NCI-H1105 treated with DMSO at 0.1 percent for 48 hours (cell line): Measurements from ENCODE around the gene DDI1.

Experiments used
- DNase-seq: peaks from one replicate; lab custom pipeline; 2025; lab: John Stamatoyannopoulos, UW

DDI1 gene

DNA sequence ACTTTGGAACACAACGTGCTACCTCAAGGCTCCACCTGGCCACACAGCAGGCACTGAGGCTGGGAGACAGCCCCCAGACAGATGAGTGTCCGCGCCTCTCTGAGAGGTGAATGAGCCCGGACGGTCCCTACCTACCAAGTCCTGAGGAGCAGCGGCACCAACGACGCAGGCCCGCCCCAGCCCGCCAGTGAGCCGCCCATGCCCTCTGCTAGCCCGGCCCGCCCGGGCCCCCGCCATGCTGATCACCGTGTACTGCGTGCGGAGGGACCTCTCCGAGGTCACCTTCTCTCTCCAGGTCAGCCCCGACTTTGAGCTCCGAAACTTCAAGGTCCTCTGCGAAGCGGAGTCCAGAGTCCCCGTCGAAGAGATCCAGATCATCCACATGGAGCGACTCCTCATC, at the start of gene DDI1:
Gene DDI1, plus strand, starts transcription at position 53 of the 400 bp plus-strand sequence. Its CDS starts 183 bp downstream, at position 236.
- DNase-seq, result no peak

DNA sequence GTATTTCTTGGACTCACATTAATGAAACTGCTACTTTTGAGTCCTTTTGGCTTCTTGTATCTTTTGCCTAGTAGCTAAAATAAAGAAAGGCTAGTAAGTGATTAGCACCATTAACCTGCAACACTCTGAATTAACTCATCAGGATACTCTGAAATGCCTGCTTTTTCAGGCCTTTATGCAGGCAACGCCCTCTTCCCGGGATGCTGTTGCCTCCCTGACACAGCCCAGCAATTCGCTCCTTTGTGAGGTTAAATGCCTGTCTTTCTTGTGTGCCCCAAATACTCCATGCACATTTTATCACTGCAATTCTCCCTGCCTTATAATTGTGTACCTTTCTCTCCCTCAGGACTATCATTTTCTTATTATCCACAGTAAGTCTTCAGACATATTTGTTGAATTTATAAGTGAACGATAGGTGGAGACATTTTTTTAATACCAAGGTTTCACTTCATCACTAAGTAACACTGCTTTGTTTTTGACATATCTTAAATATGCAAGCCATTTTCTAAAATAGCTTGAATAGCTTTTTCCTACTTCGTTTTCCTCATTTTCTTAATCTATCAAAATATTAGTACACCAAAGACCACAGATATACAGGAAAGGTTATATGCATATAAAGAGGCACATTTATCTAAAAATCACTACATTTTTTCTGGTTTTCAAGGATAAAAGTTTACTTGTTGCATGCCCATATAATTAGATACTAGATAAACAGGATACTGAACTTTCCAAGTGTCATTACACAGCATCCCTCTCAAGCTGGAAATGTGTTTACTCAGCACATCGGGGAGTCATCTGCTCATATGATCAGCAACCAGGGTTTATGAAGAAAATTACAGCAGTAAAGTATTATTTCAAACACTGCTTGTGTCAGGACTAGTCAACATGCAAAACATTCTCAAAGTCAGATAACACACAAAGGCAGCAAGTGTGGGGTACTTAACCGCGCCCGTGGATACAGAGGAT, 48.5 kb upstream of the DDI1 start:
- no peak for DNase-seq

DNA sequence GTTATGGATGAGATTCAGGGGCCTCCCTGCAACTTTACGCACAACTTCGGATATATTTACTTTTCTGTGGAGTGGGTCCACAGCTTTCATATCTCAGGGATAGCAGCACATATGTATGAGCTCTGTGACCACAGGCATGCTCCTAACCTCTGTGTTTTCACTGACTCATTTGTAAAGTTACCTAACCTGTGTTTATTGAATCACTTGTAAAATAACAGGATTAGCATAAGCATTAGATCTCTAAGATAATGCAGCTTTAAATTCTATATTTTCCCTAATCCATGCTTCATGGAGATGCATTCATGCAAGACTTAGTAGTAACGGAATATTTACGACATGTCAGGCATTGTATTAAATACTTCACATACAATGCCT, 47.9 kb upstream of the DDI1 start:
- DNase-seq, result no peak

DNA sequence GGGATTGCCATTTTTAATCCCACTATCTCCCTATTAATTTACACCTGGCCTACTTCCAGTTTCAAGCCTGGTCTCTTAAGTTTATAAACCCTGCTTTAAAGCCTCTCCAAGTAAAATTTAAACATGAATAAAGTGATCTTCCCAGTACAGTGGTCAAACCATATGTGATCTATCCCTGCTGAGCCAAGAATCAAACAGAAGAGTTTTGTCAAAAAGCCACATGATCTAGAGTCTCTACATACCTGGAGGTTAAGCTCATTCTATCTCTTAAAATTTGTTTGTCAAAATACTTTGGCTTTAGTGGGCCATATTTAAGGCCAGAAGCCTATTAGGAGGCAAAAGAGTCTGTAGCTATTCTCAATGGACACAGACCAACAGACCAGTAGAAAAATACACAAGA, 42.9 kb upstream of the DDI1 start:
- DNase-seq, result no peak

DNA sequence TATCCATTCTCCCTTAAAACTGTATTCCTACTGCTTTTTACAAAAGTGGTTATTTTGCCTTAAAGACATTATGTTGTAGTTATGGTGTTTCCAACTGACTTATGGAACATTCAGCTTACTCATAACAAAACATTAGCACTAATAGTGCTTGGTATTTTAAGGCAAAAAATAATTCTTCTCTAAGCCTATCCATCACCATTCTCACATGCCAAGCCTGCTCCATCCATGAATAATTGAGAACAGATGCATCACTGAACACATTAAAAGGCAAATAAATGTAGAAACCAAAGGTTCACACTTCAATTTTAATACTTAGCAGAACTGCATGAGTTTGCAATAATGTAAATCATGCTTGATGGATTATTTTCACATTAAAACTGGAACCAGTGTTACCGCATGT, 42.3 kb upstream of the DDI1 start:
- DNase-seq, result no peak

DNA sequence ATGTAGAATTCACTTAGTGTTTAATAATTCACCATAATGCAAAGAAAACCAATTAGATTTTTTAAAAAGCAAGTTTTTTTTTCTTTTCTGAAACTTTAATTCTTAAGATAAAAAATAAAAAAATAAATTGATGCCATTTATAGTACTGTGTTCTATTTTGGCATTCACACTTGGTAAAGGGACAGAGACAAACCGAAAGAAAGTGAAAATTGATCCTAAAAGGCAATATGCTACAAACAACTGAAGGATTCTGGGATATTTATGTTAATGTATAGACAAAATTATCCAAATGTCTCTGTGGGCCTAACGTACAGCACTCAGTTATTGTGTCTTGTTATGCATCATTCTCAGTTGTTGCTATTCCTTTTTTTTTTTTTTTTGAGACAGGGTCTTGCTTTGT, 41.9 kb upstream of the DDI1 start:
- DNase-seq, result no peak

DNA sequence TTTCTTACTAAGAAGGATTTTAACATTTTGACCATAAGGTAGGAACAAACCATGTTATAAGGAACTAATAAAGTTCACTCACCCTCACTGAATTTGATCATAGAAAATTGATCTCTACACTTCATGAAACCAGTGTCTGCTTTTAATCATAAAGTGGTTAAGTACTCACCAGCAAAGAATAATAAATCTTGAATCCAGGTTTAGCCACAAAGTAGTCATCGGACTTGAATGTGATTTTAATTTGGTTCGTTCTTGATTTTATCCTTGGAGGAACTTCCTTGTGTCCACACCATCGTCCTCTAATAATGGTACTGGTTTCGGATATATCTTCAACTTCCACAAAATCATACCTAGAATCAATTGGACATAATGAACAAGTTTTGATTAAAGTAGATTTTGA, 40.5 kb upstream of the DDI1 start:
- DNase-seq, result no peak

DNA sequence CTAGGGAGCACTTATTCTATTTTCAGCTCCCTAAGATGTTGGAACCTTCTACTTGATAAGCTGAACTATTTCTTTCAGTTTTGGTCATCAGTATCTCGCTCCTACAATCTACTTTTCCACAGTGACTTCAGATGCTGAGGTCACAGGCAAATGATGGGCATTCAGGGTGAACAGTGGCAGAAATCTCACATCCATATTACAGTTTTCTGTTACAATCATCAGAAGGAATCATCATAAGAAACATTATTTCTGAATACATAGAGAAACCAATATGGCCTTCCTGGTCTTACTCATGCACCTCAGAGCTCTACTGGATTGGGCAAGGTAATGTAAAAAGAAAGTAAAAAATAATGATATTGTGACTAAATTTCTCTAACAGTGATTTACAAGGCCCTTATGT, 39.4 kb upstream of the DDI1 start:
- no peak for DNase-seq

DNA sequence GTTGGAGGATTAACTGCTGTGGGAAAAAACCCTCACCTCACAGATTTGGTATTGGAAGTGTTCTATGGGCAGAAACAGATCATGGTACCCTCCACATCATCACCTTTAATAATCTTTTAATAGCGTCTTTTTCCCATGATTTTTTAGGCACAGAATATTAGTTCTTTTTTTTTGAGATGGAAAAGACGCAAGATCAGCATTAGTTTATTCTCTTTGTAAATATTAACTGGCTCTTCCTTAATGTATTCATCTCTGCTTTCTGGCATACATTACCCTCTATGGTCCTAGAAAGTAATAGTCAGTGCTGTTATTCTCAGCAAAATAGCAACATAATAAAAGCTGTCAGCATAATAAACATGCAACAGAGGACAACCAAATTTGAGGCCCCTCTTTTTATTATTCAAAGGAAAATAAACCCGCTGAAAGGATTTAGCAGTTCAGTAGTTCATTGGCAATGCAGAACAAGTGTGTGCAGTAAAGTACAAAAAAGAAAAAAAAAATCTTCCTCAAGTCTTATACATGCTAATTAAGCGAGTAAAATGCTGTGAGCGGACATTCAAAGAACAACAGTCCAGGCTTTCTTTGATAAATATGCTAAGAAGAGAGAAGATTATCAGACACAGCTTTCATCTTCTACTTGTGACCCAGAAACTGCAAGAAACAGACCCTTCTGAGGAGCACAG, 37.5 kb upstream of the DDI1 start:
- no peak for DNase-seq

DNA sequence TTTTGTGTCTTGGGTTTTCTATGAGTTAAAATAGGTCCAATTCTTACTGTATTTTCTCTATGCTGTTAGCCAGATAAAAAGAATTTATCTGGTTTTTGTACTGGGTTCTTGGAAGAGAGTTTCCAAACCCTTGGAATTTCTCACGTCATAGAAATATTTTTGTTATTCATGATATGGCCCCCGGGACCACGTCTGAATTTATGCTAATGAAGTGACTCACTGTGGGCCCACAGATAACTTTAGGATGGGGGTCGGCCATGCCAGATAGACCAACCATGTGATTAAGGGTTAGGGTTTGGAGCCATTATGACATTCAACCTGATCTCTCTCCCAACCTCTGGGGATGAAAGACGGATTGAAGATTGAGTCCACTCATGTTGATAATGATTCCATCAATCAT, 35.6 kb upstream of the DDI1 start:
- DNase-seq, result no peak

DNA sequence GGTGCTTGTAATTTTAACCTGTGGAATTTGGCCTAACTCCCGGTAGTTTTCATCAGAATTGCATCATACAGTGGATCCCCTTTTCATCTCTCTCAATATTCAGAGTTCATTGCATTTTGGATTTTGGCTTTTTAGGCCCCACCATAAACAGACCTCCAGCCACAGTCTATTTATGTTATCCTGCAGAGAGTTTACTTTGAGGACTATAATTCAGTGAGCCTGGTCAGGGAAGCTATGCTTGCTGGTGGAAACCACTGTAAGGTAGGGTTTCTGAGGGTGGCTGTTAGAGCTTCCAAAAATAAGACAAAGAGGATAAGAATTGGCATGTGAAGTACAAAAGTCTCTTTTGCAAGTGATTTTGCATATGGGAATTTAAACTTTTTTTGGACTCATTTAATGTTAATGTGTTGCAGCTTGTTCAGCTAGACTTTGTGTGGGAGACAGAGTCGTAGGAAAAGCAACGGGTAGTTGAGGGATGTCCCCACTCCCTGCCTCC, 34.8 kb upstream of the DDI1 start:
- no peak for DNase-seq

DNA sequence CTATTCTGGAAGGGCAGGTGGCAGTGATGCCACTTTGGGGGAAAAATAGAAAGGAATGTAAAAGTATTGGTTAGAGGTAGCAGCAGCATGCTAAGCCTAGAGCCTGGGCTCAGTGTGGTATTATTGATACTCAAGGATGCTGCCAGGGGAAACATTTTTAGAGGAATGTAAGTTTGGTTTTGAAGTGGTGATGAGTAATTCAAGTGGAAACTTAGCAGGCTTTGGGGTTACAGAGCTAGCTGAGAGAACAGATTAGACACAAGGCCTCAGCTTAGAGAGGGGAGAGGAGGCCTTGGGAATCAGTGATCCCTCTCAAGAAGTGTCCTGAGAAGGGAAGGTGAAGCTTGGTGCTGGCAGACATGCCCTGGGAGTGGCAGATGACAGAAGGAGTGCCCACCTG, 32.9 kb upstream of the DDI1 start:
- DNase-seq, result no peak

DNA sequence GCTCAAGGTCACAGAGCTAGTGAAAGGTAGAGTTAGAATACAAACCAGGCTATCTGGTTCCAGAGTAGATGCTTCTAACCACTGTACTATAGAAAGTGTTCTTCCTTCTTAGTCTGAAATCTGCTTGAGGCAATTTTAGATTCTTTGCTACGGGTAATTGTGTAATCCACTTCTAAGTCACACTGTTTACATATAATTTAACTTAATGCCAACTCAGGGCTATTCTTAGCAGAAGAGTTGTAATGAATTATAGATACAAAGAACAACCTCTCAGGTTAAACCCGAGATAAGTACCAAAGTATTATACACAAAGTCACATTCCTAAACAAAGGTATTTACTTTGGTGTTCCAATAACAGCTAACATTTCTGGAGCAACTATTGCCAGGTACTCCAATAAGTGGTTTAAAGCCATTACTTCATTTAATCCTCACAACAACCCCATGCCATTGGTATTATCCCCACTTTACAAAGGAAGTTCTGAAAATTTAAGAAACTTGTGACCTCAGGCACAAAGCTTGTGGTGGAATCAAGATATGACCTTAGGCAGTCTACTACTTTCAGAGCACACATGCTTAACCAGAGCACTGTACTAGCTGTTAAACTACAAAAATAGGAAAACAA, 31.1 kb upstream of the DDI1 start:
- DNase-seq, result no peak

DNA sequence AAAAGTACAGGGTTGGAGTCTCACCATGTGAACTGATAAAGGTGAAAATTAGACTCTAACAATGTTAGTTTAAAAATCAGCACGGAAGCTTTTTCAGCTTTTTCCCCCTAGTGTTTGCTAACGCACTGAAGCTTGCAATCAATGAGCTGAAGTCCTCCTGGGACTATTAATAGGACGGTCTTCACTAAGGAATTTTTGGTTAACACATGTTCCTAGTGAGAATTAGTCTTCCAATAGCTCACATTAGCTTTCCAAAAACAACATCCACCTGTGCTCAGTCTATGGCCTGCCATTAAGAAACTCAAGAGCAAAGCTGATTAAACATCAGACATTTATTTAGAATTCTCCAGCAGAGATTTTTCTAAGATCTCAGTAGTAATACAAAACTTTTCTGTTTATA, 26.7 kb upstream of the DDI1 start:
- no peak for DNase-seq

DNA sequence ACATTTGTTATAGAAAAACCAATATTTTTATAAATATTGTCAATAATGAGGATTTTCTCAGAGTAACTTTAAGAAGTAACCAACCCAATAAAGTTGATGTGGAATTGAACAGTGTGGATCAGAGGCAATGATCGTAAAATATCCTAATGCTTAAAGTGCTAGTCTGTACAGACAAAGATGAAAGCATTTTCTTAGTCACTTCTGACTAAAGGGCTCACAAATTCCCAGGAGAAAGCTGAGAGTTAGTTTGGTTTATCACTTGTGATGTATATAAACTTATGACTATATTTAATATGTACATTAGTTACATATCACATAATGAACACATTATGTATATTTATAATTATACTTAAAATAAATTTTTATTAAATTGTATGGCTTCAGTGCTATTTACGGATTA, 25.4 kb upstream of the DDI1 start:
- DNase-seq, result no peak

DNA sequence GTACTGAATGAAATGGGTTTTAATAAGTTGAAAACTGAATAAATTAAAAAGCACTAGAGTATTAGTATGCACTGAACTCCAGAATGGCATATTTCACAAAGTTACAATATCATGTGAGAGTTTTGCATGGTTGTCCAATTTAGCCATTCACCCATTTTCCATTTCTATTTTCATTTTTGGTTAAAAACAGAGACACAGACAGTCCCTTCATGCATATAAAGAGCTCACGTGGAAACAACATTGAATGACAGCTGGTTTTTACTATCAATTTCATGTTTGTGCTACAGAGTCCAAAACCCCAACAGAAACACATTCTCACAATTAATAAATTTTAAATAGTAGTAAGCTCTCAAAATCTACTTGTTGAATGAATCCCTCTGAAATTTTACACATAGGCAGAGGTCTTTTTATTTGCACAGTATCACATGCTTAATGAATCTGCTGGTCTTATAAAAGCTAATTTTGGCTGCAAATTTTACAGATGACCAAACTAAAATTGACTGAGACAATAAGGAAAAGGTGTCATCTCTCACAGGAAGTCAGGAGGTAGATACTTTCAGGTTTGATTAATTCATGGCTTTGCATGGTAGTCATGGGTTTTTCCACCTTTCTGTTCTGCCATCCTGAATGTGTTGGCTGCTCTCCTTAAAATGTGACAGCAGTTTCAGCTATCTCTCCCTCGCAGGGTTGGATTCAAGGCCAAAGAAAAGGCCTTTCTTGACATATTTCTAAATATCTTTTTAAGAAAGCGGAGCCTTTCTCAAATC, 20.6 kb upstream of the DDI1 start:
- no peak for DNase-seq

DNA sequence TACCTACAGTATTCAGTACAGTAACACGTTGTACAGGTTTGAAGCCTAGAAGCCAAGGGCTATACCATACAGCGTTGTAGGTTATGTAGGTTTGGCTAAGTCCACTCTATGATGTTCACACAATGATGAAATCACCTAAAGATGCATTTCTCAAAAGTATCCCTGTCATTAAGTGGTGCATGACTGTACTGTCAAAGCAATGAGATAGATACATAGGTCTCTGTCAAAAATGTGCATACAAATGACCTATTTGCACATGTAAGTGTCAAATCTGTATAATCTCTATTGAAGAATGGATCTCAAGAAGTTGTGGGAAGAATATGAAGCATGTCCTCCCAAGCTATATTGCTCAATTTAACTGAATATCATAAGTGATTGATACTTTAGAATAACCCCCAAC, 11.9 kb upstream of the DDI1 start:
- no peak for DNase-seq

DNA sequence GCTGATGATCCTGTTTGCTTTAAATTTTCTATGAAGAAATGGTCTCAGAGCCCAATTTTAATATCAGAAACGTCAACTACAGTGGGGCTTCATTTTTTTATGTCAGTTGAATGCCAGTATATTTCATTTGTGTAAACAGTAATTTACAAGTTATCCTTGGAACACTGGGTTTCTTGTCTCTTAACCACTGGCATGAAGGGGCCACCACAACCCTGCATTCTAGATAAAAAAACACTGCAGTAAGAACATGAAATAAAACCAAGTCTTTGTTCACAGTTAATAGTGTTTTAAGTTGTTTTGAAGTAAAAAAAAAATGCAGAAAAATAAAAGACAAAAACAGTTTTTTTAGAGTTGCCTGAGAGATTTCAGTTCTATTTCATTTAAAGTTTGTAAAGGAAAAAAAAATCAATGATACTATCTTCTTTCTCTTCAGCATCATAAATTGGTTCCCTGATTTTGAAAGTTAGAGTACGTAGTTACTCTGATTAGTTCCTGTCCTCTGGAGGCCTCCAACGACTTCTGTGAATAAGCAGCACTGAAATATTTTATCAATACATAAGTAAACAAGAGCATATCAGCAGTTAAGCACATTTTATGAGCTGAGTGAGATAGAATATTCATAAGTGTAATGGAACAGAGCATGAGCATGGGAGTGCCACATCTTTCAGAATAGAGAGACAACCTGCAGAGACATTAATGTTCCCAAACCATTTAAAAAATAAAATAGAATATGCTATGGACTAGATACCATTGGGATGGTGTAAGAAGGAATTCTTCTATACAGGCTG, 7.8 kb upstream of the DDI1 start:
- DNase-seq, result no peak

DNA sequence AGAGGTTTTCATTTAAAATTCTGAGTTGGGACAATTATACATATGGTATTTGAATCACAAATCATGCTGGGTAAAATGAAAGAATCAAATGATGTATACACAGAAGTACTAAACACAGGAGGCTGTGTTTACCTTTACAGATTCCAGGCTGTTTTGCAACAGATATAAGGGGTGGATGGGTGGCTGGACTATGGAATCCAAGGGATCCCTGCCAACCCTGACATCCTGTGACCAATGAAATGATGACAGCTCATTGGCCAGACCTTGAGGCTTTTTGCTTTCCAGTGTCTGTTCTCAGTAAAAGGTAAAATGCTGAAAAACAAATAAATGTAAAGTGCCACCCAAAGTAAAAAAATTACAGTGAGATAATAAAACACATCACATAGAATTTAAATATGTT, 3.3 kb upstream of the DDI1 start:
- no peak for DNase-seq

DNA sequence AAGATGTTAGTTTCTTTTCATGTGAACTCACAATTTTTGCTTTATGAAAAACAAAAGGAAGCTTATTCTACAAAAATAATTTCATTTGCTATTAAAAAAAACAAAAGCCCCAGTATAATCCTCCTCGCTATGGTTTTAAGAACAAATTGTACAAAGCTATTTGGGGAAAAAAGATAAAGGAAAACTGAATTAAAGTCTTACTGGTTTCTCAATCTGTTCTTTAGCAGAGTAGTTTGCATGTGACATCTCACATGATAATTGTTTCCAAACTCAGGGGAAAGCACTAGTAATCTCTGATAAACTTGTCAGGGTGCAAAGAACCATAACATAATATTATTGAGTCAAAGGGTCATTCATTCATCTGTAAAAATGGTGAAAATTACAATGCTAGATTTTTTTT, 2.9 kb upstream of the DDI1 start:
- no peak for DNase-seq

DNA sequence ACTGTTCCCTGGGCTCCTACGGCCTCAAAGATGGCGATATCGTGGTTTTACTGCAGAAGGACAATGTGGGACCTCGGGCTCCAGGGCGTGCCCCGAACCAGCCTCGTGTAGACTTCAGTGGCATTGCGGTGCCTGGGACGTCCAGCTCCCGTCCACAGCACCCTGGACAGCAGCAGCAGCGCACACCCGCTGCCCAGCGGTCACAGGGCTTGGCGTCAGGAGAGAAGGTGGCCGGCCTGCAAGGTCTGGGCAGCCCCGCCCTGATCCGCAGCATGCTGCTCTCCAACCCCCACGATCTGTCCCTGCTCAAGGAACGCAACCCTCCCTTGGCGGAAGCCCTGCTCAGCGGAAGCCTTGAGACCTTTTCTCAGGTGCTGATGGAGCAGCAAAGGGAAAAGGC, 555 bp downstream of the DDI1 start:
- DNase-seq, result no peak
